Endothelial cell of umbilical vein (primary cell): ENCODE results near the gene TSC22D3. TPM values are rescaled to one million over a fixed set of nuclear protein-coding genes. Genes with fewer than 3 reads are reported as not detected.

Source experiments
- BruUV-seq: library from RNA; stranded (reverse); fragments of 400-500 nt; replicated peaks from 2 replicates; lab custom pipeline; 2021; lab: Mats Ljungman, UMichigan
- CTCF ChIA-PET: fragments of 300-600, 350-600 bp; sonication (Branson Sonifier 250); formaldehyde crosslinking; loops from one replicate; lab custom pipeline; 2021; ENCODE audit warnings: antibody characterized with exemption, inconsistent platforms; lab: Charles Lee
- POLR2A ChIA-PET: fragments of 300-600, 350-600 bp; sonication (Branson Sonifier 250); formaldehyde crosslinking; loops from one replicate; lab custom pipeline; 2021; ENCODE audit warnings: antibody characterized with exemption, inconsistent platforms; lab: Charles Lee
- DNase-seq: peaks from one replicate; pipeline ENCODE4 v3.0.0-alpha.2; 2011; ENCODE audit warnings: low read depth, low spot score
- FAIRE-seq: peaks from 2 replicates; lab custom pipeline; 2011; peaks lifted over from hg19 to GRCh38; lab: Jason Lieb, UNC
- H2AFZ ChIP-seq: 2 replicates; pipeline ENCODE4 v1.6.0; 2012; ENCODE audit warnings: low read depth, low read length, control low read depth, inconsistent platforms
- H3K27ac ChIP-seq: 2 replicates; pipeline ENCODE4 v1.5.1; 2011; ENCODE audit warnings: low read depth, mild to moderate bottlenecking, control low read depth, low read length, moderate library complexity; ENCODE audit not compliant: insufficient read depth
- H3K27me3 ChIP-seq, 2 experiments: 2 replicates each; pipeline versions ENCODE4 v1.6.0 to v1.6.1; 2011; ENCODE audit warnings: low read length in 2 of 2, mixed read lengths in 1 of 2; ENCODE audit not compliant: control insufficient read depth in 2 of 2, insufficient read depth in 2 of 2
- H3K36me3 ChIP-seq, 2 experiments: 2 replicates in 1 of 2; 3 replicates in 1 of 2; pipeline ENCODE4 v1.5.1; 2011; ENCODE audit warnings: low read length in 2 of 2, mild to moderate bottlenecking in 1 of 2, moderate library complexity in 1 of 2; ENCODE audit not compliant: control insufficient read depth in 2 of 2, insufficient read depth in 2 of 2; ENCODE audit errors: extremely low read depth in 1 of 2
- H3K4me1 ChIP-seq: 3 replicates; pipeline ENCODE4 v1.5.1; 2011; ENCODE audit warnings: mild to moderate bottlenecking, low read length; ENCODE audit not compliant: control insufficient read depth, insufficient read depth; ENCODE audit errors: extremely low read depth
- H3K4me2 ChIP-seq: 2 replicates; pipeline ENCODE4 v1.6.1; 2011; ENCODE audit warnings: low read length, control low read depth, mixed read lengths; ENCODE audit not compliant: insufficient read depth
- H3K4me3 ChIP-seq, 3 experiments: fragments of 200-600 bp in 1 of 3; sonication (generic), shearing (Covaris generic) in 1 of 3; replicated peaks in 1 of 3; 2 replicates each; pipeline ENCODE4 v1.5.1; 2011 to 2016; ENCODE audit warnings: control low read depth in 3 of 3, low read length in 3 of 3, mild to moderate bottlenecking in 2 of 3, inconsistent platforms in 1 of 3, low read depth in 1 of 3, moderate library complexity in 1 of 3; ENCODE audit not compliant: insufficient read depth in 1 of 3
- H3K79me2 ChIP-seq: 2 replicates; pipeline ENCODE4 v1.6.0; 2012; ENCODE audit warnings: low read length, inconsistent platforms; ENCODE audit not compliant: control insufficient read depth, insufficient read depth
- H3K9ac ChIP-seq: replicated peaks from 2 replicates; pipeline ENCODE3; 2011; ENCODE audit warnings: low read length, control low read depth; ENCODE audit not compliant: insufficient read depth; ENCODE audit errors: extremely low read depth
- H3K9me1 ChIP-seq: replicated peaks from 3 replicates; pipeline ENCODE4 v1.6.0; 2011; ENCODE audit warnings: mild to moderate bottlenecking, low read length; ENCODE audit not compliant: control insufficient read depth, insufficient read depth; ENCODE audit errors: extremely low read depth
- H3K9me3 ChIP-seq: replicated peaks from 2 replicates; pipeline ENCODE4 v1.5.1; 2012; ENCODE audit warnings: low read length, inconsistent platforms; ENCODE audit not compliant: control insufficient read depth, insufficient read depth
- H4K20me1 ChIP-seq: replicated peaks from 2 replicates; pipeline ENCODE3; 2011; ENCODE audit warnings: mild to moderate bottlenecking, low read length; ENCODE audit not compliant: control insufficient read depth, insufficient read depth; ENCODE audit errors: extremely low read depth
- EZH2 ChIP-seq: IDR thresholded peaks from 2 replicates; pipeline ENCODE4 v1.6.1; 2012; ENCODE audit warnings: borderline replicate concordance, low read depth, mild to moderate bottlenecking, moderate library complexity, low read length, inconsistent platforms; ENCODE audit not compliant: severe bottlenecking
- FOS ChIP-seq: IDR thresholded peaks from 2 replicates; pipeline ENCODE4 v1.6.1; 2011; ENCODE audit warnings: mild to moderate bottlenecking, low read length, moderate library complexity, borderline replicate concordance; ENCODE audit not compliant: insufficient read depth
- GATA2 ChIP-seq: IDR thresholded peaks from 2 replicates; pipeline ENCODE4 v1.7.0; 2011; ENCODE audit warnings: low read depth, mild to moderate bottlenecking, moderate library complexity, mixed read lengths, low read length; ENCODE audit not compliant: insufficient read length, insufficient read depth
- JUN ChIP-seq: IDR thresholded peaks from 2 replicates; pipeline ENCODE4 v1.6.1; 2011; ENCODE audit warnings: borderline replicate concordance, low read depth; ENCODE audit not compliant: insufficient read length, insufficient read depth
- MYC ChIP-seq: IDR thresholded peaks from one replicate; pipeline ENCODE4 v1.6.1; 2011; ENCODE audit warnings: mild to moderate bottlenecking, low read depth, low read length
- POLR2A ChIP-seq: IDR thresholded peaks from 2 replicates; pipeline ENCODE4 v1.6.1; 2012; ENCODE audit warnings: low read depth, mild to moderate bottlenecking, control low read depth, low read length
- POLR2AphosphoS5 ChIP-seq: IDR thresholded peaks from 2 replicates; pipeline ENCODE4 v1.6.1; 2012; ENCODE audit warnings: low read depth, mild to moderate bottlenecking, control low read depth, low read length, moderate library complexity; ENCODE audit not compliant: insufficient read depth
- dilution Hi-C: fragments of 300-500 bp; cut with MboI; formaldehyde crosslinking; loops from one replicate; pipeline ENCODE4 v1.15.0; 2019; ENCODE audit warnings: low sequenced_read_pairs; ENCODE audit not compliant: extremely low pct_ligation_motif_present
- intact Hi-C: fragments of 100-400 bp; cut with micrococcal nuclease; formaldehyde crosslinking; loops from one replicate; pipeline ENCODE4 v1.10.0; 2022
- polyA plus RNA-seq, 4 experiments: library from polyadenylated mRNA; depleted of rRNA in 3 of 4; stranded (reverse) in 3 of 4; unstranded in 1 of 4; fragments of >200 nt; gene quantifications; 2 replicates each; pipeline versions ENCODE4 v1.2.1 to v1.2.3, GENCODE V29; 2011 to 2012; ENCODE audit warnings: missing spikeins in 1 of 4
- total RNA-seq: library from RNA; stranded (reverse); gene quantifications from 2 replicates; pipeline ENCODE4 v1.2.3, GENCODE V29; 2021
- TF ChIP-seq, protein P1 (sequence below): IDR thresholded peaks from 2 replicates; pipeline ENCODE4 v1.6.1; 2011; ENCODE audit not compliant: insufficient read depth, insufficient read length
- TF ChIP-seq, protein P2 (sequence below), 2 donors: IDR thresholded peaks; 1 replicate in 1 of 2; 2 replicates in 1 of 2; pipeline ENCODE4 v1.5.1; 2011; ENCODE audit warnings: low read length in 2 of 2, mild to moderate bottlenecking in 2 of 2, moderate library complexity in 2 of 2, control low read depth in 1 of 2, inconsistent platforms in 1 of 2, low read depth in 1 of 2; ENCODE audit not compliant: insufficient read depth in 1 of 2; ENCODE audit errors: extremely low read depth in 1 of 2

Gene TSC22D3
- total and polyA plus RNA-seq, 2 donors (not counting 3 experiments of a cell fraction or from before 2014, with no cell fraction given) = 21.1 to 37.4 TPM

DNA sequence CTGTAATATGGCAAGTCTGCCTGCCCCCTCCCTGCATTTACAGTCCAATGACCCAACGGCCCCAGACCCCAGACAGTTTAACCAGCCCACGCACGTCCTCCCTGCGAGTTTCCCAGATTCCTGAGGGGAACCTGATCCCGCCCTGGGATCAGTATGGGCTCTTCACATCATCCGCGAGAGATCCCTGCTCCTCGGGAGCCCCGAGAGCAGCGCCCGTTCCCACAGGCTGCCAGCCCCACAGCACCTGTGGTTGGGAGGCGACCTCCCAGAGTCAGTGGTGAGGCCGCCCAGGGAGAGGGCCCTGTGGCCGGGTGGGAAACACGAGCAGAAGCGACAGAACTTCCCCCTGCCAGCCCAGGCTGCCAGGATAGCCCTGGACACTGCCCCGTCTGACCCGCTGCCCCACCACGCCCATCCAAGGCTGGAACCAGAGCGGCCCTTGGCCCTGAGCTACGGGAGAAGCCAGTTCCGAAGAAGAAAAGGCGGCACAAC is 32.8 kb downstream of the TSC22D3 start:
- FAIRE-seq (no peak), DNase-seq (no peak)
- H3K79me2 ChIP-seq = no peaks in the 10 kb centered on the region
- H3K4me3 ChIP-seq = no peak overlapping the region
- peak overlapping the region; percentile 61 for H2AFZ ChIP-seq
- no peaks in the 10 kb centered on the region for H3K27me3 ChIP-seq
- H4K20me1 ChIP-seq = no peaks in the 10 kb centered on the region
- no peak for TF ChIP-seq GATA2
- TF ChIP-seq MYC = no peak
- TF ChIP-seq POLR2AphosphoS5 = no peak
- no peak for TF ChIP-seq POLR2A
- TF ChIP-seq, protein P1, sequence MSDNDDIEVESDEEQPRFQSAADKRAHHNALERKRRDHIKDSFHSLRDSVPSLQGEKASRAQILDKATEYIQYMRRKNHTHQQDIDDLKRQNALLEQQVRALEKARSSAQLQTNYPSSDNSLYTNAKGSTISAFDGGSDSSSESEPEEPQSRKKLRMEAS = no peak
- TF ChIP-seq, protein P2, sequence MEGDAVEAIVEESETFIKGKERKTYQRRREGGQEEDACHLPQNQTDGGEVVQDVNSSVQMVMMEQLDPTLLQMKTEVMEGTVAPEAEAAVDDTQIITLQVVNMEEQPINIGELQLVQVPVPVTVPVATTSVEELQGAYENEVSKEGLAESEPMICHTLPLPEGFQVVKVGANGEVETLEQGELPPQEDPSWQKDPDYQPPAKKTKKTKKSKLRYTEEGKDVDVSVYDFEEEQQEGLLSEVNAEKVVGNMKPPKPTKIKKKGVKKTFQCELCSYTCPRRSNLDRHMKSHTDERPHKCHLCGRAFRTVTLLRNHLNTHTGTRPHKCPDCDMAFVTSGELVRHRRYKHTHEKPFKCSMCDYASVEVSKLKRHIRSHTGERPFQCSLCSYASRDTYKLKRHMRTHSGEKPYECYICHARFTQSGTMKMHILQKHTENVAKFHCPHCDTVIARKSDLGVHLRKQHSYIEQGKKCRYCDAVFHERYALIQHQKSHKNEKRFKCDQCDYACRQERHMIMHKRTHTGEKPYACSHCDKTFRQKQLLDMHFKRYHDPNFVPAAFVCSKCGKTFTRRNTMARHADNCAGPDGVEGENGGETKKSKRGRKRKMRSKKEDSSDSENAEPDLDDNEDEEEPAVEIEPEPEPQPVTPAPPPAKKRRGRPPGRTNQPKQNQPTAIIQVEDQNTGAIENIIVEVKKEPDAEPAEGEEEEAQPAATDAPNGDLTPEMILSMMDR (IDR thresholded peaks at IDR 0.05; ENCODE audit: extremely low read depth in 1 of 2, insufficient read depth in 1 of 2, low read depth in 1 of 2, low read length in 2 of 2) = no peak
- no peak for TF ChIP-seq JUN
- no peak for TF ChIP-seq EZH2
- TF ChIP-seq FOS = no peak
- peak overlapping the region; percentile 52 for H3K27ac ChIP-seq
- dilution Hi-C loops (no loop called here), intact Hi-C loops (loop anchor here (1.0 kb wide), 1 partner anchor 33 kb away; the partner anchor contains the start of gene TSC22D3)
- BruUV-seq = no TSS peak
- CTCF ChIA-PET = interaction anchor here (1.3 to 1.5 kb wide), 2 partner anchors 35 to 88 kb away, joined by 3 to 5 read pairs; partner anchors contain the start of gene NCBP2L
- peak overlapping the region; percentile 29 for H3K9ac ChIP-seq
- H3K9me1 ChIP-seq = no peaks in the 10 kb centered on the region
- peaks cover 14% of the 10 kb centered on the region for H3K4me1 ChIP-seq
- H3K4me2 ChIP-seq = peak overlapping the region; percentile 45
- POLR2A ChIA-PET = no interaction called here
- no peaks in the 10 kb centered on the region for H3K36me3 ChIP-seq
- no peaks in the 10 kb centered on the region for H3K9me3 ChIP-seq
